Measurements from ENCODE around the gene ZNF212.

Gene ZNF212

GRCh38 chr7:149285603-149286002, 46.2 kb downstream of the ZNF212 start:
- DNase-seq (ENCODE audit: low read depth in 2 of 2): no peak

GRCh38 chr7:149286811-149287400, 47.5 kb downstream of the ZNF212 start:
- DNase-seq (ENCODE audit: low read depth in 2 of 2): no peak

- no peak for DNase-seq (ENCODE audit: low read depth in 2 of 2)
These were observed 48.2 kb downstream of the ZNF212 start for GRCh38 chr7:149287622-149288021.

- no peak for DNase-seq (ENCODE audit: low read depth in 2 of 2)
These were observed 49.8 kb downstream of the ZNF212 start for GRCh38 chr7:149289262-149289661.

DNA sequence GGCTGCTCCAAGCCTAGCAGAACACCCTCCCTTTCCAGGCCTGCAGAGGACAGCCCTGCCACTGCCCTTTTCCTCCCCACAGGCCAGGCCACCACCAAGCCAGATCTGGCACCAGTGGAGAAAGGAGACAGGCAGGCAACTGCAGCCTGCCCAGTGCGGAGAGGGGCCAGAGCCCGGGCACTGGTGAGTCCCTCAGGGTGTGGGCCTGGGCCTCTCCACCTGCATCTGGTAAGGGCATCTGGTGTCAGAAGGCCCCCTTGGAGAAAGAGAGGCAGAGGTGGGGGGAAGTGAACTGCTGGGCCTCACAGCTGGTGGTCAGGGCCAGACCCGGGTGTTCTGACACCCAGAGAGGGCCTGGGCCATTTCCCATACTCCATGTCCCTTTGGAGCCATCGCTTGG, 50.4 kb downstream of the ZNF212 start:
- DNase-seq (ENCODE audit: low read depth in 2 of 2): no peak

DNA sequence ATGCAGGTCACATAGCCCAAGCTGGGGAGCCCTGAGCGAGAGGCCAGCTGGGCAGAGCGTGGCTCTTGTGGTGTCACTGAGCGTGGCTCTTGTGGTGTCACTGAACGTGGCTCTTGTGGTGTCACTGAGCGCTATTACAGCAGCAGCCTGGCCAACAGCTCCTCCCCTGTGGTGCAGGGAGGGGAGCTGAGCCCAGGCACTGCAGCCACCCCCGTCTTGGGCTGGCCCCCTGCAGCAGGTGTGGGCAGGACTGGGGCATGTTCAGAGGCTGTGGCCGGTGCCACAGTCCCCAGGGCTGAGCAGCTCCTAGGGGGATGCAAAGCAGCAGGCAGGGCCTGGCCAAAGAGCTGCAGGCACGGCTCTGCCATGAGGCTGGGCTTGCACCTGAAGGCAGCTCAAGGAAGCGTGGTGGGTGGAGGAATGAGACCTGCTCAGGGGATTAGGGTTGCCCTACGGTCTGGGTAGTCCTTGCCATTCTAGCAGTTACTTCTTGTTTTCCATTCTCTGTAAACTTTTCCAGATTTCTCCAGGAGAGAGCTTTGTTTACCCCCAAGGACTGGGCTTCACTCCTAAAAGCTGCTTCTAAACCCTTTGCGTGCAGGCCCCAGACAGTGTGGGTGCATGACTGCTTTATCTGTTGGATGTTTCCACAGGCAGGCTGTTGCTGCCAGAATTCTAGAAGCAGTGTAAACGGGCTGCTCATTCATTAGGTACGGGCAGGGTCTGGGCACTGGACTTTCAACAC, 51.8 kb downstream of the ZNF212 start:
- no peak for DNase-seq (ENCODE audit: low read depth in 2 of 2)

DNA sequence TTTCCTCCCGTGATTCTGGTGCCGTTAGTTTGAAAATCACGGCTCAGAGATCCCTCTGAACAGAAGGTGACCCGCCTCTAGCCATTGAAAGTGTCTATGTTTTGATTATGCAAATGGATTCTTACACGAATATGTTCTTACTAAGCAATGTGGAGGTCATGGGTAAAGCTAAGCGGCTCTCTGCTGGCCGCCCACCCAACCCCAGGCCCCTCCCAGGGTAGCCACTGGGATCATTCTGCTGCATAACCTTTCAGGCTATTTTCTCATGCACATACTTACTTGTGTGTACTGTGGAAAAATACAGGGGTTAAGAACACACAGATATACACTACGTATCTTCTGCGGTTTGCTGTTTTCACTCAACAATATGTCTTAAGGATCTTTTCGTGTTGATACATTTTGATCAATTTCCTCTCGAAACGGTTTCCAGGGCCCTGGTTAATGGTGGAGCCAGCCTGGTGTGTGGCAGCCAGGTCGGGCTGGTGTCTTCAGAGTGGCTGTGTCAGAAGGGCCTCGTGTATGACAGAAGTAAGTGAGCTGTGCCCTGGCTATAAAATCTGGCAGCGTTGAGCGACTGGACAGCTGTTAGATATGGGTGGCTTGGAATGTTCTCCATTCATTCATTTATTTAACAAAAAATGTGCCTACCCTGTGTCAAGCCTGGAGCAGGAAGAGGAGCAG, 52.5 kb downstream of the ZNF212 start:
- DNase-seq (ENCODE audit: low read depth in 2 of 2): no peak

DNA sequence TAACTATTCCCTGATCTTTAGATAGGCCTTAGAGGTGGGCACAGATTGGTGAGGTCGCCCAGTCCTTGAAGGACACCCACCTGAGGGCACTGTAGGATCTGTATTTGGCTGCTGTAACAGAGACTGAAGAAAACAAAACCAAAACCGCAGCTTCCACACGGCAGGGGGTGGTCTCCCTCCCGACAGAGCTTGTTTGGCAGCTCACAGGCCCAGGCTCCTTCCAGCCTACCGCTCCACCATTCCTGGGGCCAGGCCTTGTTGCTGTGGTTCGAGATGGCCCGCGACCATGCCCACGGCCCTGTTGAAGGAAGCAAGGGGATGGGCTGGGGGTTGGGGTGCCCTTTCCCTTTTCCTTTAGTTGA, 53.0 kb downstream of the ZNF212 start:
- no peak for DNase-seq (ENCODE audit: low read depth in 2 of 2)

DNA sequence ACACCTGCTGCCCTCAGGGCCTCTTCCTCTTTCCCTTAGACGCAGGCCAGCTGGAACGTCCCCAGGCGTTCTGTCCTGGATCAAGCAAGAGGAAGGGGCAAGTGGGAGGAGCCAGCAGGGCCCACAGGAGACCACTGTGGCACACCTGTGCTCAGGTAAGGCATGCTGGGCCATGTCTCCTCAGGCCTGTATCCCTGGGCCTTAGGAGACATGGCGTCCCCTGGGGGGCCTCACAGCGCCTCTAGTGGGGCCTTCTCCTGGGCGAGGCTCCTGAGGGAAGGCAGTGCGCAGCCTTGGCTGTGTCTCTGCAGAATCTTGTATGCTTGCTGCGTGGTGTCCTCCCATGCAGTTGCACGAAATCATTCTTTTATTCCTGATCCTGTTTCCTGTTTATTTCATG, 53.9 kb downstream of the ZNF212 start:
- DNase-seq (ENCODE audit: low read depth in 2 of 2): no peak

GRCh38 chr7:149293946-149294633, 54.6 kb downstream of the ZNF212 start:
- DNase-seq (ENCODE audit: low read depth in 2 of 2): no peak

DNA sequence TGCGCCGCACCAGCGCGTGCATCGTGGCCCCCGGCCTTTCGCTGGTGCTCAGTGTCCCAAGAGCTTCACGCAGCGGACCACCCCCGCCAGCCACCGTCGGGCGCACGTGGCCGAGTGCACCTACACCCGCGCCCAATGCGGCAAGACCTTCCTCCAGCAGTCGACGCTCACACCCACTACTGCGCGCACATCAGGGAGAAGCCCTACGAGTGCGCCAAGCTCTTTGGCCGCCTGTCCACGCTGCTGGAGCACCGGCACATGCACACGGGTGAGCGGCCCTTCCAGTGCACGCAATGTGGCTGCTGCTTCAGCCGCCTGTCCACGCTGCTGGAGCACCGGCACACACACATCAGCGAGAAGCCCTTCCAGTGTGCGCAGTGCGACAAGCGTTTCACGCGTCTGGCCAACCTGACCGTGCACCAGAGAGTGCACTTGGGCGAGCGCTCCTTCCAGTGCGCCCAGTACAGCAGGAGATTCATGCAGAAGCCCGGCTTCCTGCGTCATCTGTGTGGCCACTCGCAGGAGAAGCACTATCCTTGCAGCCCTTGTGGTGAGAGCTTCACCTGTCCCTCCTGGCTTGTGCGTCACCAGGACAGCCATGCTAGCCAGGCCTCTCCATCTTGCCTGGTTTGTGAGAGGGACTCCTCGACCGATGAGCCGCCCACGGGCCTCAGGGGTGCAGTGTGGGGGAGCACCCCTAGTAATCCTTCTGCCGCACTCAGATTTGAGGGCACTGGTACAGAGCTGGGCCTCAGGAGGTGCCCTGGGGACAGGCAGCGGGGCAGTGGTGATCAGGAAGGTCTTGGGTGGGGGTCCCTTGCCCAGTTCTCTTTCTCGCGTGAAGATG, 55.4 kb downstream of the ZNF212 start:
- no peak for DNase-seq (ENCODE audit: low read depth in 2 of 2)

DNA sequence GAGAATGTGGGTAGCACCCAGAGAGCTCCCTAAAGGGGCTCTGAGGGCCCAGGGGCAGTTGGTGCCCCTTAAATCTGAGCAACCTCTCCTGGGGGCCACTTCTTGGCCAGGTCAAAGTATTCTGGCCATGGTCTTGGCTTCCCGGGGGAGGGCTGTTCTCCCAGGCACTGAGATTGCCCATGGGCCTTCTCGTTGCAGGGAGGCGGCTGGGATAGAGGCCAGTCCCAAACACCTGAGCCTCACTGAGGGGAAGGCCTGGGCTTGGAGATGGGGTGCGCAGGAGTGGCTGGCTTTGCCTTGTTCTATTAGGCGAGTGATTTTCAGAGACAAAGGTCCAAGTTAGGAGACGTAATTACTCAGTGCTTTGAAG, 56.0 kb downstream of the ZNF212 start:
- DNase-seq (ENCODE audit: low read depth in 2 of 2): no peak

DNA sequence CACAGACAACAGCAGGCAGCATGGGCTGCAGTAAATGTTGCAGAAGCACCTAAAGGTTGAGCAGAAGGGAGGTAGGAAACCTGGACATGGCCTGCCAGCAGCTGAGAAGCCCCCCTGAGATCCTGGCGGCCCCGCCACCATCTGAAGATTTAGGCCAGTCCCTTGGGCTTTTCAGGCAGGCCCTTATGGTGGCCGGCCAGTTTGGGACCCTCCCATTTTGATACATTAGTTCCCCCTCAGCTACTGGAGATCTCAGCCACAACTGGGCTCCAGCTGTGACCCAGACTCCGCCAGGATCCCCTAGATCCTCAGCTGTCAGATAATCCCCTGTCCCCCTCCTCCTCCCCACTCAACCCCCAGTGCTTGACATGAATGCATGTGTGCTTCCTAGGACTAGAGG, 56.9 kb downstream of the ZNF212 start:
- no peak for DNase-seq (ENCODE audit: low read depth in 2 of 2)

DNA sequence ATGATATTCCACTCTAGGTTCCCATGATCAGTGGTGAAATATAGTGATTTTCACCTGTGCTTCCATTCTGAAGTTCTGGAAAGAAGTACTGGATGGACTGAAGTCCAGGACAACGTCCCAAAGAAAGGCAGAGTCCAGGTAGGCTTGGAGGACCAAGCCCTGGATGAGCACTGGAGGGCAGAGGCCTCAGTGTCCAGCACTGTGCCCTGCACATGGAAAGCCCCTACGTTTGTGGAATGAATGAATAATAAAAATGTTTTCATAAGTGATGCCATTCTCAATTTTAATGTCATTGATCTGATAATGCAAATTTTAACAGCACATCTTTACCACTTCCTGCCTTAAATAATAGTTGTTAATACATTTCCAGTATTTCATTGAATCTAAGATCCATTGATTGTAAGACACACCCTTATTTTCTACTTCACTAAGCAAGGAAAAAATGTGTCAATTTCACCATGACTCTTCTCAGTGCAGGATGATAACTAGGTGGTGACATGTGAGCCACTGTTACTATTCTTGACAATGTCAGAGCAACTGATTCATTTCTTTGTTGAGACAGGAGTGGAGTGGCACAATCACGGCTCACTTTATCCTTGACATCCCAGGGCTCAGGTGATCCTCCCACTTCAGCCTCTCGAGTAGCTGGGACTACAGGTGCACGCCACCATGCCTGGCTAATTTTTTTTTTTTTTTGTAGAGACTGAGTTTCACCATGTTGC, 57.7 kb downstream of the ZNF212 start:
- no peak for DNase-seq (ENCODE audit: low read depth in 2 of 2)

DNA sequence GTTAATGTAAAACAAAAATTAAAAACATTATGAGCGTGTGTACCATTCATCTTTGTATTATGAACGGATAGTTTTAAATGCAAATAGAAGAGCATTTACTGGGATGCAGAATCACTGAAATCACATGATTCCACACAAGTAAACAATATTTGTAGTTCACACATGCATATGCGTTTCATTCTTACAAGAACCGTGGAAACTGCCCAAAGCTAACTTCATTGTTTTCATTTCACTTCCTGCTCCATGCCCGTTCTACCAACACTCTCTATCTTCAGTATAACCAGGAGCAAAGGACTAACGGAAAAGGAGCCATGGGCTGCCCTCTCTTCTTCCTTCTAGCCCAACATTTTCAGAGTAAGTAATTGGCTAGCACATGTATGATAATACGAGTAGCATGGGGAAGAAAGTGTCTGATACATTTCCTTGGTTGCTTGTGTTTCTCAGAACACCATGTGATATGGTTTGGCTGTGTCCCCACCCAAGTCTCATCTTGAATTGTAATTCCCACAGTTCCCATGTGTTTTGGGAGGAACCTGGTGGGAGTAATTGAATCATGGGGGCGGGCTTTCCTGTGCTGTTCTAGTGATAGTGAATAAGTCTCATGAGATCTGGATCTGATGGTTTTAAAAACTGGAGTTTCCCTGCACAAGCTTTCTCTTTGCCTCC, 61.3 kb downstream of the ZNF212 start:
- no peak for DNase-seq (ENCODE audit: low read depth in 2 of 2)

DNA sequence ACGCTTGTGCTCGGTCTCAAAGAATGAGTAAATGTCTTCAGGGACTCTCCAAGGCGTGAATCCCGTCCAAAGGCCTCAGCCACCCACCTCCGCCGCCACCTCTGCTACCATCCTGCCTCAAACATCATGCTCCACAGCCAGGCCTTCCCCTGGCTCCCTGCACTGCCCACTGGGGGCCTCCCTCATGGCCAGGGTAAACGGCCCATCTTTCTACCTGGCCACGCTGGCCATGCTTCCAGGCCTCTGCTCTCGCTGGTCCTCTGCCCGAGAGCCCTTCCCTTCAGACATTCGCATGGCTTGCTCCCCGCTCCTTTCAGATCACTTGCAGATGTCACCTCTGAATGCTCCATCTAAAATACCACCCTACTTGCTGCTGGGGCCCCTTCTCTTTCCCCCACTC, 62.8 kb downstream of the ZNF212 start:
- DNase-seq (ENCODE audit: low read depth in 2 of 2): no peak

DNA sequence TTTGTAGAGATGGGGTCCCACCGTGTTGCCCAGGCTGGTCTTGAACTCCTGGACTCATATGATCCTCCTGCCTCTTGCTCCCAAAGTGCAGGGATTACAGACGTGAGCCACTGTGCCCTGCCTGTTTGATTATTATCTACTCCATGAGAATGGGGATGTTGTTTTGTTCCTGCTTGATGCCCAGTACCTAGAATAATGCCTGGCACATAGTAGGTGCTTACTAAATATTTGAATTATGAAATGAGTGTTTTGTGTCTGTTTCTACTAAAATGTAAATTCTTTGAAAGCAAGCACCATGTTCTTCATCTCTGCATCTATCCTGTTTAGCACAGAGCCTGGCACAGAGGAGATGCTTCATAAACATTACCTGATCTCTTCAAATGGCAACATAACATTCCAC, 63.4 kb downstream of the ZNF212 start:
- DNase-seq (ENCODE audit: low read depth in 2 of 2): no peak

DNA sequence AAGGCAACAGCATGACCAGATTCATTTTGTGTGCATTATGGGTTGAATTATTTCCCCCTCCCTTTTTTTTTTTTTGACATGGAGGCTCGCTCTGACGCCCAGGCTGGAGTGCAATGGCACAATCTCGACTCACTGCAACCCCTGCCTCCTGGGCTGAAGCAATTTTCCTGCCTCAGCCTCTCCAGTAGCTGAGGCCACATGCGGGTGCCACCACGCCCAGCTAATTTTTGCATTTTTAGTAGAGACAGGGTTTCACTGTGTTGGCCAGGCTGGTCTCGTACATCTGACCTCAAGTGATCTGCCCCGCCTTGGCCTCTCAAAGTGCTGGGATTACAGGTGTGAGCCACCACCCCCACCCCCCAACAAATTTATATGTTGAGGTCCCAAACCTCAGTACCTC, 64.6 kb downstream of the ZNF212 start:
- DNase-seq (ENCODE audit: low read depth in 2 of 2): no peak
